Measurements from ENCODE around the gene DISP1. TPM values are rescaled to one million over a fixed set of nuclear protein-coding genes. Genes with fewer than 3 reads are reported as not detected.
A peak's percentile ranks its signal among the peaks of the same experiment; 100 is the strongest.

DISP1 gene
- 1.9 TPM for polyA plus RNA-seq (2013, experiment 1 of 2; ENCODE audit: insufficient read length)
- polyA plus RNA-seq (2013, experiment 2 of 2; ENCODE audit: insufficient read length): 2.5 TPM

GRCh38 chr1:222814536-222815439 is at the start of gene DISP1:
TSS of gene DISP1 (plus strand) at chr1:222815039. CDS start at chr1:222942824, 127,785 bp downstream.
- peak; percentile 75 for DNase-seq

- DNase-seq: no peak
These were observed 47.7 kb upstream of the DISP1 start for GRCh38 chr1:222767152-222767571.

DNA sequence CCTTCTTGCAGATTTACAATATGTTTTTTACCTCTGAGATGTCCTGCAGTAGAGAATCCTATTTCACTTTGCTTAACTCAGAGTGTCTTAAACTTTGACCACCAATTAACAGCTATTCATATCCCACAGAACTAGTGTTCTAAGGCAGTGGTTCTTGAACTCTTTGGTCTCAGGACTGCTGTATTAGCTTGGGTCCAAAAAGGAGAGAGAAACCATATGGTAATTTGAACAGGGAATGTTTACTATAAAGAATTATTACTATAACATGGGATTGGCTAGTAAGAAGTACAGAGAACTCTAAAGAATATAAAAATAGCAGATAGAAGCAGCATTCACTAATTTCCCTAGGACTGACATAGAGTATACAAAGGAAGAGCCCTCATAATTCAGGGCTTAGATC is 46.2 kb upstream of the DISP1 start:
- DNase-seq: no peak

- no peak for DNase-seq
These were observed 45.7 kb upstream of the DISP1 start for GRCh38 chr1:222769181-222769580.

GRCh38 chr1:222769971-222770620 is 44.7 kb upstream of the DISP1 start:
- DNase-seq: peak; percentile 14

DNA sequence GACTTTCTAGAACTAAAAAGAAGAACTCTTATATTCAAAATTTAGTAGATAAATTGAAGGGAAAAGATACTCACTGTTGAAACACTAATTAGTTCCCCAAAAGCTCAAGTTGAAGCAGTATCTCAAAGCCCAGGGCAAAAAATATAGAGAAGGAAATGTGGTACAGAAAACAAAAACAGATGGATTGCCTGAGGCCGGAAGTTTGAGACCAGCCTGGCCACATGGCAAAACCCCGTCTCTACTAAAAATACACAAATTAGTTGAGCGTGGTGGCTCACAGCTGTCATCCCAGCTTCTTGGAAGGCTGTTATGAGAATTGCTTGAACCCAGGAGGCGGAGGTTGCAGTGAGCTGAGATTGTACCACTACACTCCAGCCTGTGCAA is 41.9 kb upstream of the DISP1 start:
- DNase-seq: no peak

GRCh38 chr1:222777463-222777862 is 37.4 kb upstream of the DISP1 start:
- no peak for DNase-seq

- no peak for DNase-seq
These were observed 36.9 kb upstream of the DISP1 start for GRCh38 chr1:222777977-222778376.

DNA sequence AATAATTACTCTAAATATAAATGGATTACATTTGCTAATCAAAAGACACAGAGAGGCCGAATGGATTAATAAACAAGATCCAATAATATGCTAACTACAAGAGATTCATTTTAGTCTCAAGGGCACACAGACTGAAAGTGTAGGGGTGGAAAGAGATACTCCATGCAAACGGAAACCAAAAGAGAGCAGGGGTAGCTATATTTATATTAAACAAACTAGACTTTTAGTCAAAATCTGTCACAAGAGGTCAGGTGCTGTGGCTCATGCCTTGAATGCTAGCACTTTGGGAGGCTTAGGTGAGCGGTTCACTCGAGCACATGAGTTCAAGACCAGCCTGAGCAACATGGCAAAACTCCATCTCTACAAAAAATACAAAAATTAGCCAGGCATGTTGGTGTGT is 33.6 kb upstream of the DISP1 start:
- DNase-seq: no peak

DNA sequence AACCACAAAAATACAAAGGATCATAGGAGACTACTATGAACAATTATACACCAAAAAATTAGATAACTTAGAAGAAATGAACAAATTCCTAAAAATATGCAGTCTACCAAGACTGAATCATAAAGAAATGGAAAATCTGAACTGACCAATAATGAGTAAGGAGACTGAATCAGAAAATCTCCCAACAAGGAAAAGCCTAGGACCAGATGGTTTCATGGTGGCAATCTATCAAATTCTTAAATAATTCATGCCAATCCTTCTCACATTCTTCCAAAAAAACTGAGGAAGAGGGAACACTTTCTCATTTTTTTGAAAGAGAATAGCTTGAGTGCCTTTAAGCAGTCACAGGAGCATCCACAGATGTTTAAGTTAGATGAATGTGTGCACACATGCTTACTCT is 31.8 kb upstream of the DISP1 start:
- no peak for DNase-seq

- no peak for DNase-seq
These were observed 30.5 kb upstream of the DISP1 start for GRCh38 chr1:222784371-222784770.

DNA sequence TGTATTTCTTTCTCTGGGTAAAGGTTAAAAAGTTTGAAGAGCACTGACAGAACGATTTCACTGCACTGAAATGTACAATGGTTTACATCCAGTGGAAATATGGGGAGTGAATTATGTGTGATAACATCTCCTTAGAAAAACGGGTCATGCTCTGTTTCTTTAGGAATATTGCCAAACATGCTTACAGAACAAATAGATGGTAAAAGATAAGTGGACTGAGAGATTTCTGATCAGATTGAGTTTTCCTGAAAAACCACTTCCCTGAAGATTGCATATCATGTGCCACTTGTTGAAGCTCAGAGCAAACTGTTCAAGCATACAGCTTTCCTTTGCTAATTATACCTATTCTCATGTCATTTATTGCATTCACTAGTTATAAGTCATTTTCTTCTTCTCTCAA is 29.9 kb upstream of the DISP1 start:
- DNase-seq: no peak

GRCh38 chr1:222785529-222785928 is 29.3 kb upstream of the DISP1 start:
- DNase-seq: no peak

DNA sequence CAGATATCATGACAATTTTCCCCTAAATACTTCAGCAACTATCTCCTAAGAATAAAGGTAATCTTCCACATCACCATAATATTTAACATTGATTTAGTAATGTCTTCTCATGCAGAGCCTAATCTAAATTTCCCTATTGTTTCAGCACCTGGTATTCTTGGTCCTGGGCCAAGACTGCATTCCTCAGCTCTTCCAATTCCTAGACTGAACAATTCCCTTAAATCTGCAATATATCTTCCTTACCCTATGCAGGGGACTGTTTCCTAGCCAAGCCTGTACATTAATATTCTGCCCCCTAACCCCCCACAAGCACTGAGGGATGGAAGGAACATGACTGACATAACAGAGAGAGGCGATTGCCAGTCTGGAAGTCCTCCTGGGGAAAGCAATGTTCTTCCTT is 28.7 kb upstream of the DISP1 start:
- no peak for DNase-seq

DNA sequence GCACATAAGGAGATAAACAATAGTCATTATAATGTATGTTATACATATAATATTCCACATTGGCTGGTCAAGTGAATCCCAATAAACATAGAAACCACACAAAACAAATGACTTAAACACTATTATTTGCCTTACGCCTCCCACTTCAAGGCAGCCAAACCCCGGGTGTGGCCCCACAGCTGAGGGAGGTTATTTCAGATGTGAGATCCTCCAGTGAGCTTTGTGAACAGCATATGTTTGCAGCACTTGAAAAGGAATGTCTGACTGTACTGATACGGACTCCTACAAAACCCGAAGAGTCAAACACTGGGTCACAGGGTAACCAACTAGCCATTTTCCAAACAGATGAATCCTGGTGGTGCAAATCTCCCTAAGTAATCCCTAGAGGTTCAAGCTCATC is 27.1 kb upstream of the DISP1 start:
- no peak for DNase-seq

GRCh38 chr1:222788402-222789156 is 26.3 kb upstream of the DISP1 start:
- no peak for DNase-seq

DNA sequence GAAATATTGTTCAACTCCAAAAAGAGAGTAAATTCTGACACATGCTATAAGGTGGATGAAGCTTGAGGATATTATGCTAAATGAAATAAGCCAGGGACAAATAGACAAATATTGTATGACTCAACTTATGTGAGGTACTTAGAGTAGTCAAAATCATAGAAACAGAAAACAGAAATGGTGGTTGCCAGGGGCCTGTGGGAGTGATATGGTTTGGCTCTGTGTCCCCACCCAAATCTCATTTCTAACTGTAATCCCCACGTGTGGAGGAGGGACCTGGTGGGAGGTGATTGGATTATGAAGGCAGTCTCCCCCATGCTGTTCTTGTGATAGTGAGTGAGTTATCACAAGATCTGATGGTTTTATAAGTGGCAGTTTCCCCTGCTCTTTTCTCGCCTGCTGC is 24.7 kb upstream of the DISP1 start:
- no peak for DNase-seq

- DNase-seq: no peak
These were observed 24.3 kb upstream of the DISP1 start for GRCh38 chr1:222790520-222790919.

GRCh38 chr1:222791006-222791710 is 23.7 kb upstream of the DISP1 start:
- DNase-seq: no peak

- peak; percentile 23 for DNase-seq
These were observed 22.1 kb upstream of the DISP1 start for GRCh38 chr1:222792744-222793143.

DNA sequence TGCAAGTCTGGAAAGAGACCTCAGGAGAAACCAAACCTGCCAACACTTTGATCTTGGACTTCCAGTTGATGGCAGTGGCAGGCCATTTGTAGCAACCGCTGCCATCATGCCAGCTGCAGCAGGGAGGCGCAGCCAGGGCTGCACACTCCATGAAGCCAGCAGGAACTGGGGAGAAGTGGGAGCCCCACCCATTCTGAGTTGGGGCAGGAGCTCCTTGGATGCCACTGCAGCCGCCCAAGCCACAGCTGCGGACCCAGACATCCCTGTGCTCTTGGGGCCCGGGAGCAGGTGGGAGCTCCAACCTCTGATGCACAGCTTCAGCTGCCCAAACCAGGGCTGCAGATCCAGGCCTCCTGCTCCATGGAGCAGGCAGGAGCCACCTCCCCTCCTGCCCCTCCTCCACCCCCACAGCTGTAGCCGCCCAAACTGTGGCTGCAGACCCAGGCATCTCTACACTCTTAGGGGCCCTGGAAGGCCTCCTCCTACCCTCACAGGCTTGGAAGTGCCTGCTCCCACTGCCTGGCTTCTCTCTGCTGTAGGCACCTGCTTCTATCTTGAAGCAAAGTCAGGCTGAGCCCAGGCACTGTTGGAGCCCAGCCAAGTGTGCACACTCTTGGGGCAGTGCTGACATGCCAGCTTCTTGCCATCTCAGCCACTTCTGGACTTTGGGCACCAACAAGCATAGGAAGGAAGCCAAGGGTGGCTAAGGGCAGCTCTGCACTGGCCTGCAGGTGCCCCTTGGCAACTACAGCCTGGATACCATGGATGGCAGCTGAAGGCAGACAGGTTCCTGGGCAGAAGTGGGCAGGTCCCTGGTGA is 20.0 kb upstream of the DISP1 start:
- DNase-seq: no peak

- peak; percentile 48 for DNase-seq
These were observed 16.7 kb upstream of the DISP1 start for GRCh38 chr1:222798116-222798515.
